Peyer's patch (tissue), 4 donors: ENCODE results near the gene MFSD6L. TPM values are rescaled to one million over a fixed set of nuclear protein-coding genes. Genes with fewer than 3 reads are reported as not detected.
"Not testable (repeated sequence)": the region's sequence is repeated elsewhere in the genome, so short reads cannot be mapped to it uniquely, and the experiment has no call there.

ENCODE experiments used
- DNase-seq, 3 donors: peaks; one replicate each; pipeline ENCODE4 v3.0.0-alpha.2; 2017 to 2019
- H3K27ac ChIP-seq, 4 donors: fragments of 200-600 bp; sonication (generic); one replicate each; pipeline ENCODE4 v1.5.1; 2016 to 2019
- H3K27me3 ChIP-seq, 2 donors: fragments of 200-600 bp; sonication (generic); one replicate each; pipeline ENCODE4 v1.5.1; 2019
- H3K36me3 ChIP-seq, 3 donors: fragments of 200-600 bp; sonication (generic); one replicate each; pipeline ENCODE4 v1.5.1; 2016 to 2019
- H3K4me1 ChIP-seq, 4 donors: fragments of 200-600 bp; sonication (generic); one replicate each; pipeline ENCODE4 v1.5.1; 2016 to 2019
- H3K4me3 ChIP-seq, 4 donors: fragments of 200-600 bp; sonication (generic); 1 replicate in 3 of 4; 2 replicates in 1 of 4; pipeline ENCODE4 v1.5.1; 2016 to 2019; ENCODE audit warnings: mild to moderate bottlenecking in 1 of 4
- H3K9me3 ChIP-seq, 4 donors: fragments of 200-600 bp; sonication (generic); one replicate each; pipeline ENCODE4 v1.5.1; 2016 to 2019; ENCODE audit warnings: mild to moderate bottlenecking in 1 of 4
- CTCF ChIP-seq, 6 experiments: fragments of 450-650 bp in 4 of 6; fragments of 200-600 bp in 2 of 6; sonication (generic) in 1 of 6; IDR thresholded peaks; one replicate each; pipeline ENCODE4 v1.5.1; 2017 to 2019; ENCODE audit warnings: antibody characterized with exemption in 6 of 6, mild to moderate bottlenecking in 3 of 6, moderate library complexity in 1 of 6
- POLR2A ChIP-seq, 2 donors: fragments of 450-650 bp; IDR thresholded peaks; one replicate each; pipeline ENCODE4 v1.5.1; 2017; ENCODE audit warnings: antibody characterized with exemption in 2 of 2, mild to moderate bottlenecking in 2 of 2, moderate library complexity in 2 of 2
- total RNA-seq, 4 donors: library from RNA; depleted of rRNA; stranded (reverse); fragments of >200 nt; gene quantifications; one replicate each; pipeline ENCODE4 v1.1.0, GENCODE V29; 2016

Gene MFSD6L
- total RNA-seq, 4 donors from 2014 or later = 1.2 to 3.2 (median 1.6) TPM; not detected in 1

- H3K27ac ChIP-seq = peak overlapping the region in 2 of 4 donors; percentile 64 to 66
- peak in 2 of 3 donors; percentile 52 to 65 for DNase-seq
These were observed 7.9 kb upstream of the MFSD6L start for GRCh38 chr17:8806926-8807550.

GRCh38 chr17:8806253-8806925 is 7.2 kb upstream of the MFSD6L start:
- no peaks in the 10 kb centered on the region for H3K36me3 ChIP-seq

More at GRCh38 chr17:8806926-8807550, 7.9 kb upstream of the MFSD6L start:
- H3K4me1 ChIP-seq = peaks cover 0 to 8% (median 0%) of the 10 kb centered on the region in 4 donors
- peaks cover 0 to 5% (median 0%) of the 10 kb centered on the region in 4 donors for H3K9me3 ChIP-seq
- H3K27me3 ChIP-seq = no peaks in the 10 kb centered on the region
- no peaks in the 10 kb centered on the region for H3K36me3 ChIP-seq
- no peak for TF ChIP-seq CTCF (IDR thresholded peaks at IDR 0.05)
- no peak for TF ChIP-seq POLR2A (IDR thresholded peaks at IDR 0.05)
- no peak overlapping the region for H3K4me3 ChIP-seq

GRCh38 chr17:8805396-8805795 is 6.2 kb upstream of the MFSD6L start:
- H3K27ac ChIP-seq, H3K4me1 ChIP-seq, DNase-seq, H3K4me3 ChIP-seq, H3K9me3 ChIP-seq, H3K27me3 ChIP-seq, H3K36me3 ChIP-seq: not testable (repeated sequence)

More at GRCh38 chr17:8806253-8806925, 7.2 kb upstream of the MFSD6L start:
- no peaks in the 10 kb centered on the region for H3K27me3 ChIP-seq
- TF ChIP-seq CTCF (IDR thresholded peaks at IDR 0.05) (no peak), POLR2A (IDR thresholded peaks at IDR 0.05) (no peak)
- H3K27ac ChIP-seq = peak overlapping the region in 2 of 4 donors; percentile 51 to 66
- peaks cover 0 to 8% (median 0%) of the 10 kb centered on the region in 4 donors for H3K4me1 ChIP-seq
- no peak overlapping the region for H3K4me3 ChIP-seq
- DNase-seq = peak in 2 of 3 donors; percentile 47 to 60
- peaks cover 0 to 5% (median 0%) of the 10 kb centered on the region in 4 donors for H3K9me3 ChIP-seq

- Histone ChIP-seq H3K4me1 (peaks cover 0 to 8% (median 0%) of the 10 kb centered on the region in 4 donors), H3K27ac (no peak overlapping the region), H3K36me3 (no peaks in the 10 kb centered on the region), H3K9me3 (no peaks in the 10 kb centered on the region), H3K27me3 (no peaks in the 10 kb centered on the region), H3K4me3 (no peak overlapping the region)
- no peak for TF ChIP-seq POLR2A (IDR thresholded peaks at IDR 0.05)
- no peak for TF ChIP-seq CTCF (IDR thresholded peaks at IDR 0.05)
- no peak for DNase-seq
These were observed 4.6 kb upstream of the MFSD6L start for GRCh38 chr17:8803531-8804420.

GRCh38 chr17:8801135-8801840 is 2.1 kb upstream of the MFSD6L start:
- no peak for DNase-seq
- H3K36me3 ChIP-seq = no peaks in the 10 kb centered on the region
- no peak for TF ChIP-seq CTCF (IDR thresholded peaks at IDR 0.05)
- no peak overlapping the region for H3K4me3 ChIP-seq
- no peaks in the 10 kb centered on the region for H3K9me3 ChIP-seq
- no peak overlapping the region for H3K27ac ChIP-seq
- no peaks in the 10 kb centered on the region for H3K27me3 ChIP-seq
- peaks cover 0 to 6% (median 0%) of the 10 kb centered on the region in 4 donors for H3K4me1 ChIP-seq
